Muscle of arm (tissue), 12 donors: ENCODE measurements around the gene EPB41L2. TPM values are rescaled to one million over a fixed set of nuclear protein-coding genes. Genes with fewer than 3 reads are reported as not detected.

Experiments used
- DNase-seq: peaks from one replicate; pipeline ENCODE4 v3.0.0-alpha.2; 2013
- polyA plus RNA-seq, 12 donors: library from polyadenylated mRNA; unstranded; fragments of 120-200 nt; gene quantifications; one replicate each; pipeline ENCODE4 v1.2.1, GENCODE V29; 2013; ENCODE audit not compliant: insufficient read length in 12 of 12

EPB41L2 gene
- polyA plus RNA-seq, 12 donors = 165 to 362 (median 233) TPM; not detected in 1

- DNase-seq = no peak
These were observed 82.6 kb downstream of the EPB41L2 start for GRCh38 chr6:130980310-130981032.

GRCh38 chr6:130978660-130979396 is 84.2 kb downstream of the EPB41L2 start:
- DNase-seq = no peak

- no peak for DNase-seq
These were observed 84.9 kb downstream of the EPB41L2 start for GRCh38 chr6:130978180-130978579.

- DNase-seq = no peak
These were observed 87.7 kb downstream of the EPB41L2 start for GRCh38 chr6:130975325-130975724.

GRCh38 chr6:130973521-130974277 is 89.3 kb downstream of the EPB41L2 start:
- DNase-seq = no peak

GRCh38 chr6:130971504-130971903 is 91.5 kb downstream of the EPB41L2 start:
- no peak for DNase-seq

GRCh38 chr6:130970839-130971410 is 92.1 kb downstream of the EPB41L2 start:
- no peak for DNase-seq

- DNase-seq = peak; percentile 91
These were observed 93.1 kb downstream of the EPB41L2 start for GRCh38 chr6:130969791-130970491.

- DNase-seq = peak; percentile 30
These were observed 93.9 kb downstream of the EPB41L2 start for GRCh38 chr6:130969166-130969565.

- peak; percentile 59 for DNase-seq
These were observed 94.6 kb downstream of the EPB41L2 start for GRCh38 chr6:130968476-130968875.

GRCh38 chr6:130967502-130968445 is 95.3 kb downstream of the EPB41L2 start:
- peak; percentile 43 for DNase-seq

- no peak for DNase-seq
These were observed 96.6 kb downstream of the EPB41L2 start for GRCh38 chr6:130966344-130966980.

- no peak for DNase-seq
These were observed 97.4 kb downstream of the EPB41L2 start for GRCh38 chr6:130965656-130966055.

GRCh38 chr6:130964808-130965604 is 98.0 kb downstream of the EPB41L2 start:
- DNase-seq = no peak

- DNase-seq = no peak
These were observed 98.8 kb downstream of the EPB41L2 start for GRCh38 chr6:130964289-130964688.

- DNase-seq = no peak
These were observed 100.1 kb downstream of the EPB41L2 start for GRCh38 chr6:130962966-130963365.

GRCh38 chr6:130961148-130961547 is 101.9 kb downstream of the EPB41L2 start:
- no peak for DNase-seq

GRCh38 chr6:130959951-130960350 is 103.1 kb downstream of the EPB41L2 start:
- no peak for DNase-seq

GRCh38 chr6:130958468-130958867 is 104.6 kb downstream of the EPB41L2 start:
- DNase-seq = no peak
